Retinal pigment epithelial cell (primary cell): ENCODE results near the gene RPF1.
"Not testable (repeated sequence)": the region's sequence is repeated elsewhere in the genome, so short reads cannot be mapped to it uniquely, and the experiment has no call there.

ENCODE experiments used
- DNase-seq: peaks from one replicate; pipeline ENCODE4 v3.0.0-alpha.2; 2010; ENCODE audit warnings: low read depth
- H3K4me3 ChIP-seq: 2 replicates; pipeline ENCODE4 v1.5.1; 2011; ENCODE audit warnings: mild to moderate bottlenecking, low read length, control low read depth, moderate library complexity
- TF ChIP-seq, protein P1 (sequence below): conservative IDR thresholded peaks from 2 replicates; pipeline ENCODE4 v1.5.1; 2011; ENCODE audit warnings: low read depth, low read length, control low read depth, inconsistent platforms

The RPF1 gene

GRCh38 chr1:84506729-84507453 lies 27.8 kb downstream of the RPF1 start:
- TF ChIP-seq, protein P1, sequence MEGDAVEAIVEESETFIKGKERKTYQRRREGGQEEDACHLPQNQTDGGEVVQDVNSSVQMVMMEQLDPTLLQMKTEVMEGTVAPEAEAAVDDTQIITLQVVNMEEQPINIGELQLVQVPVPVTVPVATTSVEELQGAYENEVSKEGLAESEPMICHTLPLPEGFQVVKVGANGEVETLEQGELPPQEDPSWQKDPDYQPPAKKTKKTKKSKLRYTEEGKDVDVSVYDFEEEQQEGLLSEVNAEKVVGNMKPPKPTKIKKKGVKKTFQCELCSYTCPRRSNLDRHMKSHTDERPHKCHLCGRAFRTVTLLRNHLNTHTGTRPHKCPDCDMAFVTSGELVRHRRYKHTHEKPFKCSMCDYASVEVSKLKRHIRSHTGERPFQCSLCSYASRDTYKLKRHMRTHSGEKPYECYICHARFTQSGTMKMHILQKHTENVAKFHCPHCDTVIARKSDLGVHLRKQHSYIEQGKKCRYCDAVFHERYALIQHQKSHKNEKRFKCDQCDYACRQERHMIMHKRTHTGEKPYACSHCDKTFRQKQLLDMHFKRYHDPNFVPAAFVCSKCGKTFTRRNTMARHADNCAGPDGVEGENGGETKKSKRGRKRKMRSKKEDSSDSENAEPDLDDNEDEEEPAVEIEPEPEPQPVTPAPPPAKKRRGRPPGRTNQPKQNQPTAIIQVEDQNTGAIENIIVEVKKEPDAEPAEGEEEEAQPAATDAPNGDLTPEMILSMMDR, result no peak
- peak overlapping the region; percentile 71 for H3K4me3 ChIP-seq
- DNase-seq, result no peak

DNA sequence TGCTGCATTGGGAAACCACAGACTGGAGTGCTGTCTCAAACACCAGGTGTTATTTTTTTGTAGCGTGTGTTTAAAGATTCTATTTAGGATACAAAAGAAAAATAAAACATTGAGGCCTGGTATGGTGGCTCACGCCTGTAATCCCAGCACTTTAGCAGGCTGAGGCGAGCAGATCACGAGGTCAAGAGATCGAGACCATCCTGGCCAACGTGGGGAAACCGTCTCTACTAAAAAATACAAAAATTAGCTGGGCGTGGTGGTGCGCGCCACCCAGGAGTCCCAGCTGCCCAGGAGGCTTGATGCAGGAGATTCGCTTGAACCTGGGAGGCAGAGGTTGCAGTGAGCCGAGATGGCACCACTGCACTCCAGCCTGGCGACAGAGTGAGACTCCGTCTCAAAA lies 28.8 kb downstream of the RPF1 start:
- not testable (repeated sequence) for H3K4me3 ChIP-seq, DNase-seq

DNA sequence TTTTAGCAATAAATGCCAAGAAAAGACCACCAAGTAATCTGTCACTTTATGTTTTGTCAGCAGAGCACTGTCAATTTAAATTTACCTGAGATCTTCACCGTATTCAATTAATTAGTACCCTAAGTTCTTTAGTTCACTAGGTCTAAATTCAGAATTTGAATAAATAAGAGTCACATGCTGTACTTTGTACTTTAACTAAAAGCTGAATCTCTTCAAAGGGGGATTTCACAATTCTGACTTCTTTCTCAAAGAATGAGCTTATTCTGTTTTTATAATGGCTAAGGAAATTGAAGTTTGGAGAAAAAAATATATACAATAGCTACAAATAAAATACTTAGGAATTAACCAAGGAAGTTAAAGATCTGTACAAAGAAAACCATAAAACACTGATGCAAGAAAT lies 29.4 kb downstream of the RPF1 start:
- no peak for DNase-seq
- TF ChIP-seq, protein P1, result no peak
- H3K4me3 ChIP-seq, result no peak overlapping the region

GRCh38 chr1:84509029-84509428 lies 30.0 kb downstream of the RPF1 start:
- no peak overlapping the region for H3K4me3 ChIP-seq
- TF ChIP-seq, protein P1, result no peak
- DNase-seq, result no peak

DNA sequence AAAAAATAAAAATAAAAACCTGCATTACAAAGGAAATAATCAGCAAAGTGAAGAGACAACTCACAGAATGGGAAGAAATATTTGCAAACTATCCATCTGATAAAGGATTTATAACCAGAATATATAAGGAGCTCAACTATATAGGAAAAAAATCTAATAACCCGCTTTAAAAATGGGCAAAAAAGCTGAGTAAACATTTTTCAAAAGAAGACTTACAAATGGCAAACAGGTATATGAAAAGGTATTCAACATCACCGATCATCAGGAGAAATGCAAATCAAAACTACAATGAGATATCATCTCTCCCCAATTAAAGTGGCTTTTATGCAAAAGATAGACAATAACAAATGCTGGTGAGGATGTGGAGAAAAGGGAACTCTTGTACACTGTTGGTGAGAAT lies 31.1 kb downstream of the RPF1 start:
- TF ChIP-seq, protein P1, result no peak
- DNase-seq, result no peak
- no peak overlapping the region for H3K4me3 ChIP-seq

DNA sequence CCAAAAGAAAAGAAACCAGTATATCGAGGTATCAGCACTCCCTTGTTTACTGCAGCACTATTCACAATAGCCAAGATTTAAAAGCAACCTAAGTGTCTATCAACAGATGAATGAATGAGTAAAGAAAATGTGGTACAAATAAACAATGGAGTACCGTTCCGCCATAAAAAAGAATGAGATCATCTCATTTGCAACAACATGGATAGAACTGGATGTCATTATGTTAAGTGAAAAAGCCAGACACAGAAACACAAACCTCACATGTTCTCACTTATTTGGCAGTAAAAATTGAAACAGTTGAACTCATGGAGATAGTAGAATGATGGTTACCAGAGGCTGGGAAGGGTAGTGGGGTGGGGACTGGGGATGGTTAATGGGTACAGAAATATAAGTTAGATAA lies 31.6 kb downstream of the RPF1 start:
- no peak for DNase-seq
- no peak overlapping the region for H3K4me3 ChIP-seq
- TF ChIP-seq, protein P1, result no peak

DNA sequence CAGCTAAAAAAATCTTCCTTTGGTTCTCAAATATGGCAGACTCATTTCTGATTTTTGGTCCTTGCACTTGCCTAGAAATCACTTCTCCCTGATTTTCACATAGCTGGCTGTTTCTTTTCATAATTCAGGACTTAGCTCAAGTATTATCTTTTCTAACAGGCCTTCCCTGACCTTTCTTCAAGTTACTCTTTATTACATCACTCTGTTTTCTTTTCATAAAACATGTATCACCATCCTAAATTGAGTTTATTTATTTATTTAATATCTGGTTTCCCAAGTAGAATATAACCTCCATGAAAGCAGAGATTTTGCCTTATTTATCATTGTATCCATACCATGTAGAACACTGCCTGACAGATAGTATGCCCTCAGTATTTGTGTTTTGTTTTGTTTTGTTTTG lies 45.5 kb downstream of the RPF1 start:
- TF ChIP-seq, protein P1, result no peak
- DNase-seq, result no peak
- H3K4me3 ChIP-seq, result no peak overlapping the region

DNA sequence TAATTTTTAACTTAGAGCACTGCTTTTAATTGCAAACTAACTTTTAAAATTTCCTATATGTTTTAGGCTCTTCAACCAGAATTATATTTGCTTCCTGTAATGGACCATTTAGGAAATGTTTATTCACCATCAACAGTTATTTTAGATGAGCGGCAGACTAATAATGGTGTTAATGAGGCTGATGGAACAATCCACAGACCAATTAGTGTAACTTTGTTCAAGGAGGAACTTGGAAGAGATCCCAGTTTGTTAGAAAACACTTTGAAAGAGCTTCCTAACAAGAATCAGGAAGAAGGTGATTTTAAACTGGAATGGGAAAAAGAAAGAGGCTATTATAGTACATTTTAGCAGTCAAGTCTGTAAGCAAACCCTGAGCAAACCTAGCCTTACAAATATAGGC lies 46.7 kb downstream of the RPF1 start:
- no peak overlapping the region for H3K4me3 ChIP-seq

More for the DNA sequence above, 46.7 kb downstream of the RPF1 start:
- TF ChIP-seq, protein P1, result no peak
- DNase-seq, result peak; percentile 22
